ENCODE data around the gene MCTP1.

- TF ChIP-seq CTCF (conservative IDR thresholded peaks at IDR 0.05; ENCODE audit: low read depth, low read length): peak; percentile 30
- no peak for TF ChIP-seq EZH2 (IDR thresholded peaks at IDR 0.05; ENCODE audit: low read length, unreplicated experiment)
Measured at GRCh38 chr5:94812232-94812631, 472.7 kb downstream of the MCTP1 start.
